GM12878 (cell line): ENCODE data around the gene TRIM32. TPM values are rescaled to one million over a fixed set of nuclear protein-coding genes. Genes with fewer than 3 reads are reported as not detected.

Experiments used
- ATAC-seq: fragments of 200-7000 bp; cut with Tn5 transposase; 3 replicates; pipeline ENCODE4 v1.9.1; 2020; ENCODE audit warnings: mild to moderate bottlenecking, moderate library complexity
- BruUV-seq: library from RNA; stranded (reverse); fragments of 400-500 nt; replicated peaks from 2 replicates; lab custom pipeline; 2021; lab: Mats Ljungman, UMichigan
- CTCF ChIA-PET: fragments of 300-600 bp; sonication (Branson Sonifier 250); formaldehyde crosslinking; extraction: SDS; loops from one replicate; lab custom pipeline; 2021; ENCODE audit warnings: inconsistent platforms; lab: Yijun Ruan, JAX
- POLR2A ChIA-PET: fragments of 350-600 bp; formaldehyde crosslinking; extraction: SDS; loops from one replicate; lab custom pipeline; 2021; ENCODE audit warnings: inconsistent platforms; lab: Charles Lee
- RAD21 ChIA-PET: fragments of 300-600 bp; sonication (Branson Sonifier 250); formaldehyde crosslinking; loops from one replicate; lab custom pipeline; 2023; ENCODE audit warnings: antibody characterized with exemption; ENCODE audit not compliant: unreplicated experiment; lab: Charles Lee
- SMC1A ChIA-PET: fragments of 300-600 bp; sonication (Branson Sonifier 250); formaldehyde crosslinking; loops from one replicate; lab custom pipeline; 2023; ENCODE audit not compliant: unreplicated experiment, uncharacterized antibody; lab: Charles Lee
- DNase-seq: peaks from one replicate; pipeline ENCODE4 v3.0.0-alpha.2; 2011; ENCODE audit warnings: low read depth, low spot score
- FAIRE-seq: peaks from 3 replicates; lab custom pipeline; 2011; peaks lifted over from hg19 to GRCh38; lab: Jason Lieb, UNC
- H2AFZ ChIP-seq: 2 replicates; pipeline ENCODE4 v1.6.0; 2011; ENCODE audit warnings: low read depth, low read length, control low read depth; ENCODE audit not compliant: control insufficient read depth
- H3K27ac ChIP-seq: 2 replicates; pipeline ENCODE4 v1.5.1; 2011; ENCODE audit warnings: control low read depth; ENCODE audit not compliant: control insufficient read depth, insufficient read depth
- H3K27me3 ChIP-seq, 2 experiments: replicated peaks in 1 of 2; 2 replicates each; pipeline versions ENCODE4 v1.6.0 to v1.6.1; 2011; ENCODE audit warnings: low read length in 1 of 2; ENCODE audit not compliant: control insufficient read depth in 2 of 2, insufficient read depth in 2 of 2
- H3K36me3 ChIP-seq, 2 experiments: 2 replicates each; pipeline ENCODE4 v1.5.1; 2011; ENCODE audit warnings: low read length in 1 of 2; ENCODE audit not compliant: control insufficient read depth in 2 of 2, insufficient read depth in 2 of 2
- H3K4me1 ChIP-seq: 2 replicates; pipeline ENCODE4 v1.6.1; 2011; ENCODE audit warnings: mild to moderate bottlenecking, low read length, moderate library complexity, mixed read lengths; ENCODE audit not compliant: control insufficient read depth, insufficient read depth
- H3K4me2 ChIP-seq: 2 replicates; pipeline ENCODE4 v1.6.0; 2011; ENCODE audit warnings: control low read depth; ENCODE audit not compliant: control insufficient read depth, insufficient read depth
- H3K4me3 ChIP-seq: fragments of 200-600 bp; sonication (generic); 2 replicates; pipeline ENCODE4 v1.5.1; 2016
- H3K79me2 ChIP-seq: 2 replicates; pipeline ENCODE4 v1.6.0; 2011; ENCODE audit warnings: low read length; ENCODE audit not compliant: control insufficient read depth, insufficient read depth
- H3K9ac ChIP-seq: 2 replicates; pipeline ENCODE4 v1.8.0; 2011; ENCODE audit warnings: low read length, control low read depth, mixed read lengths; ENCODE audit not compliant: control insufficient read depth, insufficient read depth
- H3K9me3 ChIP-seq: replicated peaks from 3 replicates; pipeline ENCODE4 v1.5.1; 2011; ENCODE audit warnings: mild to moderate bottlenecking, low read length; ENCODE audit not compliant: control insufficient read depth, insufficient read depth
- H4K20me1 ChIP-seq: 2 replicates; pipeline ENCODE4 v1.6.0; 2011; ENCODE audit not compliant: control insufficient read depth, insufficient read depth
- ATF2 ChIP-seq: IDR thresholded peaks from 2 replicates; pipeline ENCODE4 v1.6.1; 2012; ENCODE audit warnings: low read length, inconsistent platforms
- CTCF ChIP-seq, 3 experiments: IDR thresholded peaks in 2 of 3; conservative IDR thresholded peaks in 1 of 3; 2 replicates each; pipeline ENCODE4 v1.5.1; 2011; ENCODE audit warnings: low read depth in 3 of 3, low read length in 3 of 3, mild to moderate bottlenecking in 3 of 3, control low read depth in 2 of 3, moderate library complexity in 2 of 3, inconsistent platforms in 1 of 3, mixed read lengths in 1 of 3; ENCODE audit not compliant: control insufficient read depth in 2 of 3, insufficient read depth in 1 of 3; ENCODE audit errors: extremely low read depth in 1 of 3
- ETV6 ChIP-seq, 2 experiments: fragments of 450-650 bp in 1 of 2; IDR thresholded peaks in 1 of 2; conservative IDR thresholded peaks in 1 of 2; 2 replicates each; pipeline ENCODE4 v1.6.1; 2014; ENCODE audit warnings: antibody characterized with exemption in 1 of 2, borderline replicate concordance in 1 of 2, low read depth in 1 of 2, mild to moderate bottlenecking in 1 of 2, moderate library complexity in 1 of 2
- RAD21 ChIP-seq: IDR thresholded peaks from 2 replicates; pipeline ENCODE4 v1.6.1; 2011; ENCODE audit warnings: mild to moderate bottlenecking, low read depth, low read length, moderate library complexity; ENCODE audit not compliant: insufficient read depth
- SMC3 ChIP-seq: IDR thresholded peaks from 2 replicates; pipeline ENCODE4 v1.6.1; 2011; ENCODE audit warnings: low read length, improper control_type of control experiment, borderline replicate concordance
- SREBF1 ChIP-seq: IDR thresholded peaks from 2 replicates; pipeline ENCODE4 v1.6.1; 2012; ENCODE audit warnings: mild to moderate bottlenecking, low read length
- WRNIP1 ChIP-seq: IDR thresholded peaks from 2 replicates; pipeline ENCODE4 v1.6.1; 2011; ENCODE audit warnings: low read depth, low read length, improper control_type of control experiment, borderline replicate concordance
- ZNF274 ChIP-seq: IDR thresholded peaks from one replicate; pipeline ENCODE4 v1.8.0; 2011; ENCODE audit not compliant: insufficient read length, insufficient read depth
- WGBS: methylation state at CpG from one replicate; pipeline ENCODE4 v1.1.6; 2016; ENCODE audit warnings: low lambda C conversion rate; ENCODE audit not compliant: insufficient replicate concordance, insufficient coverage; ENCODE audit errors: missing lambda C conversion rate; 5-methylcytosine and 5-hydroxymethylcytosine counted together
- in situ Hi-C: fragments of 300-500 bp; cut with MboI; formaldehyde crosslinking; loops from 9 replicates; pipeline ENCODE4 v1.14.3; 2018; ENCODE audit warnings: mixed read lengths
- intact Hi-C: fragments of 100-400 bp; cut with micrococcal nuclease; formaldehyde crosslinking; loops from one replicate; pipeline ENCODE4 v1.14.2; 2022; ENCODE audit not compliant: unreplicated experiment
- polyA plus RNA-seq, 11 experiments: library from polyadenylated mRNA; depleted of rRNA in 4 of 11; unstranded in 6 of 11; stranded (reverse) in 5 of 11; fragments of >200 nt; fragmentation: Nextera tagmentation in 4 of 11; fragmentation: Illumina TruSeq in 1 of 11; extraction: Ambion mirVana in 4 of 11; extraction: Trizol in 1 of 11; gene quantifications; 1 replicate in 1 of 11; 2 replicates in 10 of 11; pipeline versions ENCODE4 v1.2.1 to v1.2.3, GENCODE V29; 2011 to 2016; ENCODE audit warnings: inconsistent platforms in 2 of 11, missing spikeins in 2 of 11, low read depth in 1 of 11
- total RNA-seq, 4 experiments: library from RNA; depleted of rRNA in 3 of 4; stranded (reverse); fragments of >200 nt in 3 of 4; fragmentation: Illumina TruSeq in 1 of 4; extraction: Trizol in 1 of 4; gene quantifications; 2 replicates each; pipeline versions ENCODE4 v1.2.1 to v1.2.3, GENCODE V29; 2013 to 2021

Gene TRIM32
- total and polyA plus RNA-seq, 10 of the 15 experiments (the other 5 are each of a cell fraction or from before 2014, with no cell fraction given), result 7.1 to 23.8 (median 12.2) TPM

DNA sequence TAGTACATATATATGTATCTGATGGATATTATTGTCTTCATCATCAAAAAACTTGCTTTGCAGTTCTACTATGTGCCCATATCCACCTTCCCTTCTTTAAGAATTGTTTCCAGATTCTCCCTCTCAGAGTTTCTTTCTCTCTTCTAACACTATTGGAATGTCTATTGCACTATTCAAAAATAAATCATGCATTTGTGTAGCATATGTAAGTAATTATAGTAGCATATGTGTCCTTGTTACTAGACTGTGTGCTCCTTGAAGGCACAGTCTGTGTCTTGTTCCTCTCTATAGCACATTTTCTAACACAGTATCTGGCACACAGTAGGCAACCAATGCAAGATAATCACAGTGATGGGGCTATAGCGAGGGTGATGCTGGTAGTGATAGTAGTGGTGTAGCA, 43.4 kb upstream of the TRIM32 start (continued):
- TF ChIP-seq WRNIP1, result no peak

- no peaks in the 10 kb centered on the region for H3K79me2 ChIP-seq
- 50% methylated on average over 2 of the region's 2 CpGs for WGBS
- no TSS peak for BruUV-seq
- H3K27ac ChIP-seq, result no peak overlapping the region
- no peak overlapping the region for H3K9ac ChIP-seq
- CTCF ChIA-PET, result no interaction called here
- SMC1A ChIA-PET, result no interaction called here
- ATAC-seq (no peak), FAIRE-seq (no peak), DNase-seq (no peak)
- H3K4me2 ChIP-seq, result no peak overlapping the region
- no peaks in the 10 kb centered on the region for H3K27me3 ChIP-seq
- intact Hi-C loops, result no loop called here
- H4K20me1 ChIP-seq, result no peaks in the 10 kb centered on the region
- in situ Hi-C loops, result no loop called here
- no peak for TF ChIP-seq SREBF1
- H3K9me3 ChIP-seq, result no peaks in the 10 kb centered on the region
- no peak overlapping the region for H2AFZ ChIP-seq
- RAD21 ChIA-PET, result interaction anchor here (1.3 kb wide), 1 partner anchor 480 kb away, joined by 3 read pairs; no protein-coding TSS in a partner anchor
- H3K4me1 ChIP-seq, result no peaks in the 10 kb centered on the region
- no peak overlapping the region for H3K4me3 ChIP-seq
- peaks cover 0 to 2% of the 10 kb centered on the region in 2 experiments; a peak in 1 of 4 replicates for H3K36me3 ChIP-seq
- POLR2A ChIA-PET, result no interaction called here
Observed at GRCh38 chr9:116644091-116644688, 42.9 kb upstream of the TRIM32 start.

DNA sequence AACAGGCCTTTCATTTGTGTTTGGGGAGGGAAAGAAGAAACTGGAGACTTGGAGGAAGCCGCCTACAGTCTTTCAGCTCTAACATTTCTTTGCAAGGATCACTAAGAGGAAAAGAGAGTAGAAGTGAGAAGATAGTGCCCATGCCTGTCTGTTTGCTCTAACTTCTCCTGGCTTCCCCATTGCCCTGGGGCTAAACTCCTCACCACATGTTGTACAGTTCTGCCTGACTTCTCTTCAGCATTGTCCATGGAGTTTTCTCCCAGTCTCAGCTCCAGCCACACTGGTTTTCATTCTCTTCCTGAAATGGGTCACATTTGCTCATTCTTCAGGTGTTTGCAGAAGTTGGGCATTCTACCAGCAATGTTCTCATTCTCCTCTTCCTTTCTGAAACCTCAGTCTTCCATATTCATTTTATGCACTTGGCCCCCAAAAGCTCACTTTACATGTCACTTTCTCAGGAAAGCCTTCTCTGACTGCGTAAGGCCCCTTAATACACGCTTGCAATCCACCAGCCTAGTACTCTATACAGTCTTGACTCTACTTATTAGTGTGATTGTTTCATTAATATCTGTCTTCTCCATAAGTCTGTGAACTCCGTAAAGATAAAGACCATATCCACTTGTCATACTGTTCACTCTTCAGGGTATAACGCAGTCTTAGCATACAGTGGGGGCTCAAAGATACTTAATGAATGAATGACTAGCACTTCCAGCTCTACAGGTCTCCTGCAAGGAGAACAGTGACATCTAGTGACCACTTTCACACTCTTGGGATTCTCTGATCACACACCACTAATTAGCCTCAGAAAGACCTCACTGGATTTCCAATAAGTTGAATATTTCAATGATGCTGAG, 40.2 kb upstream of the TRIM32 start:
- Histone ChIP-seq H3K36me3 (peaks cover 0 to 6% of the 10 kb centered on the region in 2 experiments; a peak in 1 of 4 replicates), H4K20me1 (no peaks in the 10 kb centered on the region), H3K4me1 (no peaks in the 10 kb centered on the region), H3K9me3 (no peaks in the 10 kb centered on the region), H3K4me2 (no peak overlapping the region), H3K9ac (no peak overlapping the region), H3K27me3 (no peaks in the 10 kb centered on the region), H3K4me3 (no peak overlapping the region), H3K79me2 (no peaks in the 10 kb centered on the region), H3K27ac (no peak overlapping the region), H2AFZ (no peak overlapping the region)
- ChIA-PET POLR2A (no interaction called here), SMC1A (interaction anchor here (1.2 to 1.4 kb wide), 2 partner anchors 46 to 1054 kb away, joined by 3 read pairs; no protein-coding TSS in a partner anchor), CTCF (interaction anchor here (1.1 to 1.6 kb wide), 2 partner anchors 495 to 1054 kb away, joined by 4 to 9 read pairs; no protein-coding TSS in a partner anchor), RAD21 (no interaction called here)
- no peak for DNase-seq
- ATAC-seq, result peak; percentile 75
- 86% methylated on average over 5 of the region's 5 CpGs for WGBS
- peak; percentile 80 for FAIRE-seq
- BruUV-seq, result no TSS peak
- in situ Hi-C loops (loop anchor here (5.0 kb wide), 1 partner anchor 1055 kb away; no protein-coding TSS in a partner anchor), intact Hi-C loops (loop anchor here (1.0 to 5.0 kb wide), 4 partner anchors 70 to 1055 kb away; no protein-coding TSS in a partner anchor)
- TF ChIP-seq SMC3, result peak; percentile 31; the same call in 1 of the 2 replicates
- TF ChIP-seq ATF2, result no peak
- TF ChIP-seq ZNF274, result no peak
- peak; percentile 68 for TF ChIP-seq RAD21
- no peak for TF ChIP-seq ETV6 (conservative IDR thresholded peaks at IDR 0.05 in 1 of 2, IDR thresholded peaks at IDR 0.05 in 1 of 2; ENCODE audit: borderline replicate concordance in 1 of 2, low read depth in 1 of 2)
- TF ChIP-seq CTCF (IDR thresholded peaks at IDR 0.05 in 2 of 3, conservative IDR thresholded peaks at IDR 0.05 in 1 of 3; ENCODE audit: control insufficient read depth in 2 of 3, extremely low read depth in 1 of 3, insufficient read depth in 1 of 3, low read depth in 3 of 3, low read length in 3 of 3), result peak; percentile 46 to 57 (median 49); a peak in 5 of 6 replicates
